HCT116 (cell line): Measurements from ENCODE around the gene EPS8. TPM values are rescaled to one million over a fixed set of nuclear protein-coding genes. Genes with fewer than 3 reads are reported as not detected.
A peak's percentile ranks its signal among the peaks of the same experiment; 100 is the strongest.

ENCODE experiments used
- ATAC-seq: fragments of 200-7000 bp; cut with Tn5 transposase; 2 replicates; pipeline ENCODE4 v1.9.1; 2020; ENCODE audit warnings: mild to moderate bottlenecking, moderate library complexity
- BruUV-seq: library from RNA; stranded (reverse); fragments of 400-500 nt; replicated peaks from 2 replicates; lab custom pipeline; 2021; lab: Mats Ljungman, UMichigan
- CTCF ChIA-PET: fragments of 300-600 bp; sonication (Branson Sonifier 250); formaldehyde crosslinking; loops from one replicate; lab custom pipeline; 2021; ENCODE audit warnings: antibody characterized with exemption; lab: Charles Lee
- POLR2A ChIA-PET: fragments of 300-600, 350-600 bp; sonication (Branson Sonifier 250); formaldehyde crosslinking; loops from one replicate; lab custom pipeline; 2021; ENCODE audit warnings: antibody characterized with exemption; lab: Charles Lee
- RAD21 ChIA-PET, 2 experiments: fragments of 300-600 bp; sonication (Branson Sonifier 250); formaldehyde crosslinking; loops; one replicate each; lab custom pipeline; 2023; ENCODE audit warnings: low total read pairs in 2 of 2; ENCODE audit not compliant: uncharacterized antibody in 2 of 2, unreplicated experiment in 2 of 2, low non-redundant PET in 1 of 2; lab: Charles Lee
- DNase-seq: peaks from one replicate; pipeline ENCODE4 v3.0.0-alpha.2; 2010; ENCODE audit warnings: low read depth, low spot score
- H2AFZ ChIP-seq: fragments of 200-600 bp; shearing (Covaris generic), sonication (generic); 2 replicates; pipeline ENCODE4 v1.6.1; 2017; ENCODE audit warnings: low read depth, mixed run types, mixed read lengths, antibody characterized with exemption, low read length; ENCODE audit not compliant: poor library complexity, severe bottlenecking
- H3K27ac ChIP-seq: 2 replicates; pipeline ENCODE4 v1.5.1; 2012; ENCODE audit warnings: low read depth, low read length
- H3K27me3 ChIP-seq: fragments of 200-600 bp; sonication (generic); 2 replicates; pipeline ENCODE4 v1.6.1; 2016; ENCODE audit warnings: mixed run types, low read length, mixed read lengths; ENCODE audit not compliant: insufficient read depth
- H3K36me3 ChIP-seq, 2 experiments: fragments of 200-500 bp in 1 of 2; fragments of 200-600 bp in 1 of 2; sonication (Bioruptor generic) in 1 of 2; sonication (generic) in 1 of 2; 2 replicates each; pipeline versions ENCODE4 v1.5.1 to v1.6.1; 2014 to 2016; ENCODE audit warnings: low read length in 2 of 2, inconsistent platforms in 1 of 2, mixed read lengths in 1 of 2, mixed run types in 1 of 2; ENCODE audit not compliant: insufficient read depth in 2 of 2, control insufficient read depth in 1 of 2
- H3K4me1 ChIP-seq, 2 experiments: fragments of 200-600 bp in 1 of 2; sonication (generic) in 1 of 2; 2 replicates each; pipeline versions ENCODE4 v1.5.1 to v1.6.1; 2012 to 2017; ENCODE audit warnings: low read length in 2 of 2, inconsistent platforms in 1 of 2, mild to moderate bottlenecking in 1 of 2, mixed read lengths in 1 of 2, mixed run types in 1 of 2, moderate library complexity in 1 of 2; ENCODE audit not compliant: insufficient read depth in 2 of 2, control insufficient read depth in 1 of 2
- H3K4me2 ChIP-seq: fragments of 200-600 bp; sonication (generic); 2 replicates; pipeline ENCODE4 v1.6.1; 2017; ENCODE audit warnings: mixed run types, low read length, mixed read lengths
- H3K4me3 ChIP-seq, 2 experiments: fragments of 200-600 bp in 1 of 2; sonication (generic) in 1 of 2; replicated peaks in 1 of 2; 2 replicates each; pipeline ENCODE4 v1.5.1; 2011 to 2016; ENCODE audit warnings: low read length in 2 of 2, control low read depth in 1 of 2, low read depth in 1 of 2, mild to moderate bottlenecking in 1 of 2, mixed read lengths in 1 of 2, mixed run types in 1 of 2
- H3K79me2 ChIP-seq: fragments of 200-600 bp; sonication (generic); 2 replicates; pipeline ENCODE4 v1.6.1; 2017; ENCODE audit warnings: mild to moderate bottlenecking, mixed run types, low read length, moderate library complexity, mixed read lengths; ENCODE audit not compliant: insufficient read depth
- H3K9ac ChIP-seq: fragments of 200-600 bp; sonication (generic); 2 replicates; pipeline ENCODE4 v1.6.1; 2016; ENCODE audit warnings: low read length, mixed read lengths
- H3K9me2 ChIP-seq: fragments of 200-600 bp; sonication (generic), shearing (Covaris generic); 2 replicates; pipeline ENCODE4 v1.6.1; 2017; ENCODE audit warnings: mixed run types, mild to moderate bottlenecking, moderate library complexity; ENCODE audit not compliant: insufficient read depth
- H3K9me3 ChIP-seq, 2 experiments: fragments of 200-500 bp in 1 of 2; fragments of 200-600 bp in 1 of 2; sonication (Bioruptor generic) in 1 of 2; sonication (generic) in 1 of 2; 2 replicates each; pipeline ENCODE4 v1.6.1; 2014 to 2017; ENCODE audit warnings: low read length in 2 of 2, mixed read lengths in 2 of 2, inconsistent platforms in 1 of 2, low read depth in 1 of 2, mild to moderate bottlenecking in 1 of 2, mixed run types in 1 of 2, moderate library complexity in 1 of 2; ENCODE audit not compliant: control insufficient read depth in 1 of 2, insufficient read depth in 1 of 2
- H4K20me1 ChIP-seq: fragments of 200-600 bp; sonication (generic), shearing (Covaris generic); 2 replicates; pipeline ENCODE4 v1.6.1; 2017; ENCODE audit warnings: mixed run types, mild to moderate bottlenecking, moderate library complexity; ENCODE audit not compliant: insufficient read depth
- CBX3 ChIP-seq: IDR thresholded peaks from 2 replicates; pipeline ENCODE4 v1.6.1; 2012; ENCODE audit warnings: low read depth
- CEBPB ChIP-seq: IDR thresholded peaks from 2 replicates; pipeline ENCODE4 v1.6.1; 2012; ENCODE audit warnings: low read depth
- ELF1 ChIP-seq: IDR thresholded peaks from 2 replicates; pipeline ENCODE4 v1.6.1; 2012; ENCODE audit warnings: low read depth, borderline replicate concordance
- EZH2 ChIP-seq: fragments of 200-600 bp; sonication (generic); IDR thresholded peaks from 2 replicates; pipeline ENCODE4 v1.6.1; 2017; ENCODE audit warnings: antibody characterized with exemption, mixed run types
- EZH2phosphoT487 ChIP-seq: fragments of 200-600 bp; IDR thresholded peaks from 2 replicates; pipeline ENCODE4 v1.6.1; 2018; ENCODE audit warnings: antibody characterized with exemption, borderline replicate concordance
- FOSL1 ChIP-seq: IDR thresholded peaks from 2 replicates; pipeline ENCODE4 v1.6.1; 2012; ENCODE audit warnings: low read depth
- JUND ChIP-seq: IDR thresholded peaks from 2 replicates; pipeline ENCODE4 v1.6.1; 2012
- POLR2A ChIP-seq: IDR thresholded peaks from 2 replicates; pipeline ENCODE4 v1.7.0; 2011; ENCODE audit warnings: borderline replicate concordance; ENCODE audit not compliant: insufficient read depth, insufficient read length; ENCODE audit errors: extremely low read depth
- POLR2AphosphoS5 ChIP-seq: IDR thresholded peaks from 2 replicates; pipeline ENCODE4 v1.6.1; 2011; ENCODE audit warnings: mild to moderate bottlenecking, low read depth, low read length, moderate library complexity
- RAD21 ChIP-seq: IDR thresholded peaks from 2 replicates; pipeline ENCODE4 v1.6.1; 2012; ENCODE audit warnings: low read depth, mild to moderate bottlenecking
- SIN3A ChIP-seq: IDR thresholded peaks from 2 replicates; pipeline ENCODE4 v1.6.1; 2012; ENCODE audit warnings: low read depth
- SP1 ChIP-seq: IDR thresholded peaks from 2 replicates; pipeline ENCODE4 v1.6.1; 2012; ENCODE audit warnings: low read depth
- SRF ChIP-seq: IDR thresholded peaks from 2 replicates; pipeline ENCODE4 v1.6.1; 2012; ENCODE audit warnings: low read depth
- YY1 ChIP-seq: IDR thresholded peaks from 2 replicates; pipeline ENCODE4 v1.6.1; 2011; ENCODE audit warnings: low read length, low read depth, moderate library complexity, mild to moderate bottlenecking; ENCODE audit not compliant: insufficient replicate concordance; ENCODE audit errors: extremely low read depth
- intact Hi-C: fragments of 100-400 bp; cut with micrococcal nuclease; formaldehyde crosslinking; loops from 2 replicates; pipeline ENCODE4 v1.10.0; 2022
- total RNA-seq: library from RNA; stranded (reverse); gene quantifications from one replicate; pipeline ENCODE4 v1.2.1, GENCODE V29; 2021; ENCODE audit not compliant: unreplicated experiment
- TF ChIP-seq, protein P1 (sequence below), 3 experiments: fragments of 200-600 bp in 1 of 3; sonication (generic) in 1 of 3; IDR thresholded peaks in 2 of 3; conservative IDR thresholded peaks in 1 of 3; 2 replicates each; pipeline ENCODE4 v1.5.1; 2012 to 2017; ENCODE audit warnings: low read depth in 2 of 3, low read length in 2 of 3, antibody characterized with exemption in 1 of 3, borderline replicate concordance in 1 of 3, control low read depth in 1 of 3, mild to moderate bottlenecking in 1 of 3, mixed read lengths in 1 of 3, mixed run types in 1 of 3, moderate library complexity in 1 of 3; ENCODE audit not compliant: insufficient read depth in 1 of 3

EPS8 gene
- total RNA-seq, 1 experiment from 2014 or later: 49.9 TPM

DNA sequence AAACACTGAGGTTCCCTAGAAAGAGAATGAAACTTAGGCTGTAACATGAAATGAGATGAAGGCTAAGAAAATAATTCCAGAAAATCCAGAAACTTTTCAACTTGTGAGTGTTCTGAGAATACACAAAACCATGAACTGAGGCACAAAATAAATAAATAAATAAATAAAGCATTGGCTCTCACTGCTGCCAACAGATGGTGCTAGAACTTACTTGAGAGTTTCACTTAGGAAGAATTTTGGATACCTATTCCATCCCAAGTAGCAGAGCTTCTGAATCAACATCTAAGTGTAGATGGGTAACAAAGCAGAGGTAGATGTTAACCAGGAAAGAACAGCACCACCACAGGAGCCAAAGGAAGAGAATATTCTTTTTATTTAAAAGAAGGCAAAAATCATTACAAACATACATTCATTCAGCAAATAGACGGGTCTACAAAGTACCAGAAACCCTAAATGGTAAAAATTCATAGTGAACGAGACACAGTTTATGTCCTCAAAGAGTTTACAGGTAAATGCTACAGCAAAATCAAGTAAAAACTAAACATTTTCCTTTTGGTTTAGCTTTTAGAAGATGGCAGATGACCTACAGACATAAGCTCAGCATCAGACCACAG lies 16.7 kb downstream of the EPS8 start:
- Histone ChIP-seq H3K36me3 (no peaks in the 10 kb centered on the region), H2AFZ (no peak overlapping the region), H3K4me1 (peaks cover 0 to 19% of the 10 kb centered on the region in 2 experiments; a peak in 2 of 4 replicates), H4K20me1 (no peaks in the 10 kb centered on the region), H3K4me3 (no peak overlapping the region), H3K9me3 (no peaks in the 10 kb centered on the region), H3K79me2 (peaks cover 96% of the 10 kb centered on the region), H3K27me3 (no peaks in the 10 kb centered on the region), H3K9me2 (no peaks in the 10 kb centered on the region), H3K27ac (no peak overlapping the region), H3K9ac (no peak overlapping the region), H3K4me2 (no peak overlapping the region)
- POLR2A ChIA-PET: no interaction called here
- intact Hi-C loops: loop anchor here (5.0 to 10.0 kb wide), 2 partner anchors 80 to 238 kb away; no protein-coding TSS in a partner anchor
- no TSS peak for BruUV-seq
- DNase-seq (no peak), ATAC-seq (peak; percentile 55; the same call in 1 of the 2 replicates)
- TF ChIP-seq CEBPB (no peak), SIN3A (no peak), RAD21 (peak; percentile 46; the same call in 1 of the 2 replicates)
- TF ChIP-seq, protein P1, sequence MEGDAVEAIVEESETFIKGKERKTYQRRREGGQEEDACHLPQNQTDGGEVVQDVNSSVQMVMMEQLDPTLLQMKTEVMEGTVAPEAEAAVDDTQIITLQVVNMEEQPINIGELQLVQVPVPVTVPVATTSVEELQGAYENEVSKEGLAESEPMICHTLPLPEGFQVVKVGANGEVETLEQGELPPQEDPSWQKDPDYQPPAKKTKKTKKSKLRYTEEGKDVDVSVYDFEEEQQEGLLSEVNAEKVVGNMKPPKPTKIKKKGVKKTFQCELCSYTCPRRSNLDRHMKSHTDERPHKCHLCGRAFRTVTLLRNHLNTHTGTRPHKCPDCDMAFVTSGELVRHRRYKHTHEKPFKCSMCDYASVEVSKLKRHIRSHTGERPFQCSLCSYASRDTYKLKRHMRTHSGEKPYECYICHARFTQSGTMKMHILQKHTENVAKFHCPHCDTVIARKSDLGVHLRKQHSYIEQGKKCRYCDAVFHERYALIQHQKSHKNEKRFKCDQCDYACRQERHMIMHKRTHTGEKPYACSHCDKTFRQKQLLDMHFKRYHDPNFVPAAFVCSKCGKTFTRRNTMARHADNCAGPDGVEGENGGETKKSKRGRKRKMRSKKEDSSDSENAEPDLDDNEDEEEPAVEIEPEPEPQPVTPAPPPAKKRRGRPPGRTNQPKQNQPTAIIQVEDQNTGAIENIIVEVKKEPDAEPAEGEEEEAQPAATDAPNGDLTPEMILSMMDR (IDR thresholded peaks at IDR 0.05 in 2 of 3, conservative IDR thresholded peaks at IDR 0.05 in 1 of 3; ENCODE audit: borderline replicate concordance in 1 of 3, insufficient read depth in 1 of 3, low read depth in 2 of 3, low read length in 2 of 3): peak; percentile 29 to 69 (median 45); a peak in 5 of 6 replicates
- CTCF ChIA-PET: interaction anchor here (0.6 to 1.8 kb wide), 8 partner anchors 9 to 83 kb away, joined by 3 to 8 read pairs (median 3); no protein-coding TSS in a partner anchor
- RAD21 ChIA-PET: interaction anchor here in 1 of 2 experiments (1.2 kb wide), 1 partner anchor 143 kb away, joined by 3 read pairs; no protein-coding TSS in a partner anchor

DNA sequence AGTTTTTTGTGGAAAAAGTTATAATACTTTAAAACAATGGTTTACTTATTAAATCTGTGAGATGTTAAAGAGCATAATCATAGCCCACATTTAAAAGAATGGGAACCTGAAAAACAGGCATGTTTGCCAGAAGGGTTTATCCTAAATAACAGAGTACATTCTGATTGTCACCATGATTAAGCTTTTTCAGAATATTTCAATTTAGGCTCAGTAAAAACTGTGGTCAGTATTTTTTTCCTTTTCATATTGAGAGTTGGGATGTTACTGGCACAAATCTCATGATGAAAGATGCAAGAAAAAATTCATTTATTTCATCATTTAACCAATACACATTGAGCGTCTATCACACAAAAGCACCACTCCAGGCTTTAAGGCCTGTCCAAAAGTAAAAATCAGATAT lies 18.6 kb downstream of the EPS8 start:
- H3K36me3 ChIP-seq: no peaks in the 10 kb centered on the region
- ChIA-PET CTCF (no interaction called here), RAD21 (no interaction called here), POLR2A (no interaction called here)
- no peak overlapping the region for H2AFZ ChIP-seq
- H3K27me3 ChIP-seq: no peaks in the 10 kb centered on the region
- intact Hi-C loops: loop anchor here (5.0 to 10.0 kb wide), 2 partner anchors 82 to 236 kb away; no protein-coding TSS in a partner anchor
- no peaks in the 10 kb centered on the region for H4K20me1 ChIP-seq
- no peak overlapping the region for H3K27ac ChIP-seq
- H3K4me2 ChIP-seq: no peak overlapping the region
- H3K9me2 ChIP-seq: no peaks in the 10 kb centered on the region
- H3K79me2 ChIP-seq: peaks cover 89% of the 10 kb centered on the region
- no peaks in the 10 kb centered on the region for H3K9me3 ChIP-seq
- DNase-seq (no peak), ATAC-seq (no peak)
- no peak overlapping the region for H3K4me3 ChIP-seq
- H3K4me1 ChIP-seq: peaks cover 0 to 15% of the 10 kb centered on the region in 2 experiments; a peak in 2 of 4 replicates
- no peak overlapping the region for H3K9ac ChIP-seq
- BruUV-seq: no TSS peak
- TF ChIP-seq JUND (no peak), ELF1 (no peak), EZH2 (no peak), EZH2phosphoT487 (no peak), SP1 (no peak), SIN3A (no peak), POLR2A (no peak), RAD21 (no peak), CBX3 (no peak), YY1 (no peak), SRF (no peak), POLR2AphosphoS5 (no peak), FOSL1 (no peak)
- TF ChIP-seq, protein P1 (IDR thresholded peaks at IDR 0.05 in 2 of 3, conservative IDR thresholded peaks at IDR 0.05 in 1 of 3; ENCODE audit: borderline replicate concordance in 1 of 3, insufficient read depth in 1 of 3, low read depth in 2 of 3, low read length in 2 of 3): no peak
